ENCODE measurements around the gene A2M.

Gene A2M

DNA sequence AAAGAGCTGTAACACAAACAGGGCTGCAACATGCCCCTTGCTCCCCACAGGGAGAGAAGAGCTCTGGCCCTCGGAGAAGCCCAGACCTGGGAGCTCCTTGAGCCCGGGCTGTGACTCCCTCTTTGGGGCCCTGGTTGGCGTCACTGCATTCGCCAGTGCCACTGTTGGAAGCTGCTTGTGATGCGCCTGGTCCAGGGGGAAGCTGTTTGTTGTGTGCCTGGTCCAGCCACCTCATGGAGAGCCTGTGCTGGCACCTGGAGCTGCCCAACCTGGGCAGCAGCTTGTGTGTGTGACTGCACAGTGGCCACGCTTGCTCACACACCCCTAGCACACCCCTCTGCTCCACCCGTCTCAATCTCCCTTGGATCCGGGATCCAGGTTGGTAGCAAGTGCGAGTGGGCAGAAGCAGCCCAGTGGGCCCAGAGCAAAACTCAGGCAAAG is 49.5 kb downstream of the A2M start:
- TF ChIP-seq, protein P1, sequence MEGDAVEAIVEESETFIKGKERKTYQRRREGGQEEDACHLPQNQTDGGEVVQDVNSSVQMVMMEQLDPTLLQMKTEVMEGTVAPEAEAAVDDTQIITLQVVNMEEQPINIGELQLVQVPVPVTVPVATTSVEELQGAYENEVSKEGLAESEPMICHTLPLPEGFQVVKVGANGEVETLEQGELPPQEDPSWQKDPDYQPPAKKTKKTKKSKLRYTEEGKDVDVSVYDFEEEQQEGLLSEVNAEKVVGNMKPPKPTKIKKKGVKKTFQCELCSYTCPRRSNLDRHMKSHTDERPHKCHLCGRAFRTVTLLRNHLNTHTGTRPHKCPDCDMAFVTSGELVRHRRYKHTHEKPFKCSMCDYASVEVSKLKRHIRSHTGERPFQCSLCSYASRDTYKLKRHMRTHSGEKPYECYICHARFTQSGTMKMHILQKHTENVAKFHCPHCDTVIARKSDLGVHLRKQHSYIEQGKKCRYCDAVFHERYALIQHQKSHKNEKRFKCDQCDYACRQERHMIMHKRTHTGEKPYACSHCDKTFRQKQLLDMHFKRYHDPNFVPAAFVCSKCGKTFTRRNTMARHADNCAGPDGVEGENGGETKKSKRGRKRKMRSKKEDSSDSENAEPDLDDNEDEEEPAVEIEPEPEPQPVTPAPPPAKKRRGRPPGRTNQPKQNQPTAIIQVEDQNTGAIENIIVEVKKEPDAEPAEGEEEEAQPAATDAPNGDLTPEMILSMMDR (IDR thresholded peaks at IDR 0.05; ENCODE audit: control extremely low read depth, extremely low read depth, low read depth, missing control alignments) = no peak
- no peak for DNase-seq (ENCODE audit: extremely low spot score)
- ChIA-PET POLR2A (no interaction called here), CTCF (interaction anchor here (0.8 to 2.8 kb wide), 10 partner anchors 8 to 265 kb away, joined by 3 to 12 read pairs (median 4); no protein-coding TSS in a partner anchor)

DNA sequence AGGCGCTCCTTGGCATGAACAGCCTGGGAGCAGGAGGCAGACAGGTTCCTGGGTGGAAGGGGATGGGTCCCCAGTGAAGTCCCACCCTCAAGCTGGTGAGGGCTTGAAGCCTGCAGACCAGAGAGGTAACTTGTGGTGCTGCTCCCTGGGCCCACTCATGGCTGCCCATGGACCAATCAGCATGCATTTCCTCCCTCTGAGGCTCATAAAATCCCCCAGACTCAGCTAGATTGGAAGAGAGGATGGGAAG is 50.2 kb downstream of the A2M start:
- ChIA-PET CTCF (interaction anchor here (0.8 to 2.8 kb wide), 9 partner anchors 9 to 266 kb away, joined by 3 to 12 read pairs (median 4); no protein-coding TSS in a partner anchor), POLR2A (no interaction called here)
- no peak for DNase-seq (ENCODE audit: extremely low spot score)
- TF ChIP-seq, protein P1 (IDR thresholded peaks at IDR 0.05; ENCODE audit: control extremely low read depth, extremely low read depth, low read depth, missing control alignments) = no peak

DNA sequence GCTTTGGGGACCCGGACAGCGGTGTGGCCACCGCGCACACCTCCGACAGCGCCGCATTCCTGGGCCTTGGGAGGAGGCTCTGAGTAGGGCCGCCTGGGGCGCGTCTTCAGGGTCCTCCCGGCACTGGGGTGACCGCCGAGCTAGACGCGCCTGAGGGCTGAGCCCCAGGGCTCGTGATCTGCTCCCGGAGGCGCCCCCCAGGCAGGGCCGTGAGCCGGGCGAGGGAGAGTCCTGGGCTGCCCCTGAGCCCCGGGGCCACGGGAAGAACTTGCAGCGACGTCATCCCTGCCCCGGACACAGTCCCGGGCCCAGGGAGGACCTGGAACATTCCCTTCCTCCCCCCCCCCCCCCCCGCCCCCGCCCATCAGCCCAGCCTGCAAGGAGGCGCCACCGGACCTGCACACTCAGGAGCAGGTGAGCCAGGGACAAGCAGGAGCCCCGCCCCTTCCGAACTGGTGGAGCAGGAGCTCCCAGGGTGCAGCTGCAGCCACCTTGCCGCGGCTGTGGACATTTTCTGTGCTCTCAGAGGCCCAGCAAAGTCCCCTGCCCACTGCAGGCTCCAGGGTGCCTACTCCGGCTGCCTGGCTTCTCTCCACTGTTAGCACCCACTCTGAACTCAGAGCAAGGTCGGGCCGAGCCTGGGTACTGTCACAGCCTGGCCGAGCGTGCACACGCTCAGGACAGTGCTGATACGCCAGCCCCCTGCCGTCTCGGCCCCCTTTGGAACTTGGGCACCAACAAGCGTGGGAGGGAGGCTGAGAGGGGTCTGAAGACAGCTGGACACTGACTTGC is 50.7 kb downstream of the A2M start:
- TF ChIP-seq, protein P1 (IDR thresholded peaks at IDR 0.05; ENCODE audit: control extremely low read depth, extremely low read depth, low read depth, missing control alignments) = no peak
- POLR2A ChIA-PET = no interaction called here
- CTCF ChIA-PET = interaction anchor here (1.0 to 2.8 kb wide), 7 partner anchors 10 to 266 kb away, joined by 3 to 12 read pairs (median 4); no protein-coding TSS in a partner anchor
- peak; percentile 19 for DNase-seq (ENCODE audit: extremely low spot score)

DNA sequence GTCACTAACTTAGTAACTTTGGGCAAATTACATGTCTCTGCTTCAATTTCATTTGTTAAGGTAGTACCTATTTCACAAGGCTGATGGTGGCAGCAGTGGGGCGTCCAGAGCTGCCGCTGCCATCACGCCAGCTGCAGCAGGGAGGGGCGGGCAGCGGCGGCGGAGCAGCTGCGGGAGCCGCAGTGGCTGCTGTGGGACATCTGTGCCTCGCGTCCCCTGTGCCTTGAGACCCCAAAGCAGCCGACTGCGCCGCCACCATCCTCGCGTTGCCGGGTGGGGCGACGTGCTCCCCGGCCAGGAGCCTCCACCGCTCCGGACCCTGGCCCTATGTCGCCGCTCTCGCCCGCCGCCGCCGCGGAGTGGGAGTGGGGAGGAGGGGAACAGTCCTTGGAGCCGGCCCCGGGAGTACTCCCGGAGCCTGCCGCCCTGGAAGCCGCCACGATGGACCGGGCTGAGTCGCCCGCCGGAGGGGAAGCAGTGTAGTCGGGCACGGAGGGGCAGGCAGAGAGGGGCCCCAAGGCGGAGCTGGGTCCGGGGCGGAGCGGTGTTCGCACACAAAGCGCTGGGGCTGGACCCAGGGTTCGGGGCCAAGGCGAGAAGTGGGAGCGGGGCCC is 51.4 kb downstream of the A2M start:
- CTCF ChIA-PET = interaction anchor here (0.6 to 2.3 kb wide), 10 partner anchors 10 to 308 kb away, joined by 3 to 24 read pairs (median 3); no protein-coding TSS in a partner anchor
- POLR2A ChIA-PET = no interaction called here
- peak; percentile 72 for DNase-seq (ENCODE audit: extremely low spot score)
- TF ChIP-seq, protein P1 (IDR thresholded peaks at IDR 0.05; ENCODE audit: control extremely low read depth, extremely low read depth, low read depth, missing control alignments) = peak; percentile 46

DNA sequence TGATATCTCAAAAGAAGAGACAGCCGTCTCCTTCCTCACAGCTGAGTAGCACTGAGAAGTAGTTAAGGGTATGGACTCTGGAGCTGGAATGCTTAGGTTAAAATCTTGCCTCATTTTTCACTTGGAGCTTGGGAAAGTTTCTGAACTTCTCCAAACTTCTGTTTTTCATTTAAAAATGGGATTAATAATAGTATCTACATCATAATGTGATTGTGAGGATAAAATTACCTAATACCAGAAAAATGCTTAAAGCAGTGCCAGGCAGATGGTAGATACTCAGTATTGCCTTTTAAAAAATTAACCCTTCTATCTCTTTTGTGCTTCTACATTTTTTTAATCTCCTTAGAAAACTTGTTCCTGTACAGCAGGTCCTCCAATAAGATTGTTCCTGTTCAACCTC is 63.1 kb downstream of the A2M start:
- ChIA-PET CTCF (interaction anchor here (0.6 to 4.8 kb wide), 2 partner anchors 11 to 14 kb away, joined by 3 to 24 read pairs; no protein-coding TSS in a partner anchor), POLR2A (no interaction called here)
- DNase-seq (ENCODE audit: extremely low spot score) = no peak
- TF ChIP-seq, protein P1 (IDR thresholded peaks at IDR 0.05; ENCODE audit: control extremely low read depth, extremely low read depth, low read depth, missing control alignments) = no peak

DNA sequence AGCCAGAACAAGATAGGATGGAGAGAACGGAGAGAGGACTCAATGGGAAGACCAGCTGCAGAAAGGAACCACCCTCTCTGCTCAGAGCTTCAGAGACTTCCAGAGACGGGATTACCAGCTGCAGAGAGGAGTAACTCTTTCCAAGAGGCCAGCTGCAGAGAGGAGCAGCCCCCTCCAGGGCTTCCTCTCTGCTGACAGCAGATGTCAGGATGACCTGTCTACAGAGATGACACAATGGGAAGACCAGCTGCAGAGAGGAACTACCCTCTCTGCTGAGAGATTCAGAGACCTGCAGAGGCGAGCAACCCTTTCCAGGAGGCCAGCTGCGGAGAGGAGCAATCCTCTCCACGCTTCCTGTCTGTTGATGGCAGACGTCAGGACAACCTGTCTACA is 64.6 kb downstream of the A2M start:
- ChIA-PET CTCF (interaction anchor here (0.8 to 4.8 kb wide), 13 partner anchors 9 to 370 kb away, joined by 3 to 45 read pairs (median 15); partner anchors contain the start of gene M6PR), POLR2A (no interaction called here)
- DNase-seq (ENCODE audit: extremely low spot score) = no peak
- TF ChIP-seq, protein P1 (IDR thresholded peaks at IDR 0.05; ENCODE audit: control extremely low read depth, extremely low read depth, low read depth, missing control alignments) = no peak

Data from GM10248 (cell line).